Transverse colon (tissue), 4 donors: ENCODE measurements around the gene SLAMF7.
"Not testable (repeated sequence)": the region's sequence is repeated elsewhere in the genome, so short reads cannot be mapped to it uniquely, and the experiment has no call there.

ENCODE experiments used
- POLR2A ChIP-seq: fragments of 450-650 bp; IDR thresholded peaks from one replicate; pipeline ENCODE4 v1.6.1; 2016; ENCODE audit warnings: antibody characterized with exemption, mild to moderate bottlenecking, moderate library complexity
- POLR2AphosphoS5 ChIP-seq, 3 donors: sonication (generic); formaldehyde crosslinking; IDR thresholded peaks; one replicate each; pipeline ENCODE4 v1.6.1; 2016; ENCODE audit warnings: antibody characterized with exemption in 3 of 3
- TF ChIP-seq, protein P1 (sequence below), 5 experiments: fragments of 200-600 bp in 3 of 5; fragments of 450-650 bp in 2 of 5; sonication (generic) in 3 of 5; IDR thresholded peaks; 1 replicate in 2 of 5; 2 replicates in 3 of 5; pipeline ENCODE4 v1.5.1; 2016 to 2017; ENCODE audit warnings: antibody characterized with exemption in 5 of 5, inconsistent platforms in 3 of 5, mild to moderate bottlenecking in 2 of 5, moderate library complexity in 1 of 5

DNA sequence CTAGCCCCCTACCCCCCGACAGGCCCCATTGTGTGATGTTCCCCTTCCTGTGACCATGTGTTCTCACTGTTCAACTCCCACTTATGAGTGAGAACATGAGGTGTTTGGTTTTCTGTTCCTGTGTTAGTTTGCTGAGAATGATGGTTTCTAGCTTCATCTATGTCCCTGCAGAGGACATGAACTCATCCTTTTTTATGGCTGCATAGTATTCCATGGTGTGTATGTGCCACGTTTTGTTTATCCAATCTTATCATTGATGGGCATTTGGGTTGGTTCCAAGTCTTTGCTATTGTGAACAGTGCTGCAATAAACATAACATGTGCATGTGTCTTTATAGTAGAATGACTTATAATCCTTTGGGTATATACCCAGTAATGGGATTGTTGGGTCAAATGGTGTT, 7.5 kb upstream of the SLAMF7 start:
- TF ChIP-seq, protein P1, sequence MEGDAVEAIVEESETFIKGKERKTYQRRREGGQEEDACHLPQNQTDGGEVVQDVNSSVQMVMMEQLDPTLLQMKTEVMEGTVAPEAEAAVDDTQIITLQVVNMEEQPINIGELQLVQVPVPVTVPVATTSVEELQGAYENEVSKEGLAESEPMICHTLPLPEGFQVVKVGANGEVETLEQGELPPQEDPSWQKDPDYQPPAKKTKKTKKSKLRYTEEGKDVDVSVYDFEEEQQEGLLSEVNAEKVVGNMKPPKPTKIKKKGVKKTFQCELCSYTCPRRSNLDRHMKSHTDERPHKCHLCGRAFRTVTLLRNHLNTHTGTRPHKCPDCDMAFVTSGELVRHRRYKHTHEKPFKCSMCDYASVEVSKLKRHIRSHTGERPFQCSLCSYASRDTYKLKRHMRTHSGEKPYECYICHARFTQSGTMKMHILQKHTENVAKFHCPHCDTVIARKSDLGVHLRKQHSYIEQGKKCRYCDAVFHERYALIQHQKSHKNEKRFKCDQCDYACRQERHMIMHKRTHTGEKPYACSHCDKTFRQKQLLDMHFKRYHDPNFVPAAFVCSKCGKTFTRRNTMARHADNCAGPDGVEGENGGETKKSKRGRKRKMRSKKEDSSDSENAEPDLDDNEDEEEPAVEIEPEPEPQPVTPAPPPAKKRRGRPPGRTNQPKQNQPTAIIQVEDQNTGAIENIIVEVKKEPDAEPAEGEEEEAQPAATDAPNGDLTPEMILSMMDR (IDR thresholded peaks at IDR 0.05) = not testable (repeated sequence)
- TF ChIP-seq POLR2AphosphoS5 (IDR thresholded peaks at IDR 0.05); POLR2A: not testable (repeated sequence)
